Amygdala (tissue), 56 donors: Measurements from ENCODE around the gene MAT2B.
"Not testable (repeated sequence)": the region's sequence is repeated elsewhere in the genome, so short reads cannot be mapped to it uniquely, and the experiment has no call there.

Source experiments
- DNase-seq, 56 donors: peaks; one replicate each; lab custom pipeline; 2025; lab: John Stamatoyannopoulos, UW

MAT2B gene

DNA sequence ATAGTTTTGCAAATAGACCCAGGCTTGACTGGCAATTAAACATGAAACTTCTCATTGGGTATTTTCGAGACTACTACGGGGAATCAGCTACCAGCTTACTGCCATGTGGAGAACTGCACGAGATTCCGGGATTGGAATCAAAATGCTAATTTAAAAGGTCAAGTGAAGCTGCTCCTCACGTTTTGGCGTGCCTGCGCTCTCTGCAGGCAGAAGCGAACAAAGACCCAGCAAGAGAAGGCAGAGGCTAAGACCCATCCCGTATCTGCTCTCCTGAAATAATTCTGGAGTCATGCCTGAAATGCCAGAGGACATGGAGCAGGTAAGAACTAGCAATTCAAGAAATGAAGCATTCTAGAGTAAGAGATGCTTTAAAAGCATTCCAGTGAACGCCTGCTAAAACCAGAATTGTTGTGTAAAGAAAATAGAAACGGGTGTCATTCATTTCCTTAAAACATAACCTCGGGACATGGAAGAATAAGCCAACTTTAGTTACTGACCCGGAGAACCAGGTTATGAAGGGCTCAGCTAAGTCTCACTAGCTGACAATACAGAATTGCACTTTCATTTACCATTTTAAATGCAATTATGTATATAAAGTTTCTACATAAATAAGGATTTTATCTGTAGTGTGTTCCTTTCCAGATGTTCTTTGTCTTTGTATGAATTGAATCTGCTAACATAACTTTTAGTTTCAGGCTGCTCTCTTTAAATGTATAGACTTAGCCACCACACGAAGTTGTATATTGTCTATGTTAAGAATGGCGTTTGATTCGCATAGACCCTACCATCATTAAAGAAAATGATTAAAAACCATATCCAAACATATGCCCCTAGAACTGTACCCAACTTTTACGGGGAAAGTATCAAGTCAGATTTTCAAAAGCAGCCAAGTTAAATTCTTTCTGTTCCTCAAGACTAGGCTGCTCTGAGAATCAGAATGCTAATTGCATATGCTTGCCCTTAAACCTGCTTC lies 2.0 kb upstream of the MAT2B start:
- DNase-seq, result peak in 36 of 56 donors; percentile 1 to 51 (median 18)

DNA sequence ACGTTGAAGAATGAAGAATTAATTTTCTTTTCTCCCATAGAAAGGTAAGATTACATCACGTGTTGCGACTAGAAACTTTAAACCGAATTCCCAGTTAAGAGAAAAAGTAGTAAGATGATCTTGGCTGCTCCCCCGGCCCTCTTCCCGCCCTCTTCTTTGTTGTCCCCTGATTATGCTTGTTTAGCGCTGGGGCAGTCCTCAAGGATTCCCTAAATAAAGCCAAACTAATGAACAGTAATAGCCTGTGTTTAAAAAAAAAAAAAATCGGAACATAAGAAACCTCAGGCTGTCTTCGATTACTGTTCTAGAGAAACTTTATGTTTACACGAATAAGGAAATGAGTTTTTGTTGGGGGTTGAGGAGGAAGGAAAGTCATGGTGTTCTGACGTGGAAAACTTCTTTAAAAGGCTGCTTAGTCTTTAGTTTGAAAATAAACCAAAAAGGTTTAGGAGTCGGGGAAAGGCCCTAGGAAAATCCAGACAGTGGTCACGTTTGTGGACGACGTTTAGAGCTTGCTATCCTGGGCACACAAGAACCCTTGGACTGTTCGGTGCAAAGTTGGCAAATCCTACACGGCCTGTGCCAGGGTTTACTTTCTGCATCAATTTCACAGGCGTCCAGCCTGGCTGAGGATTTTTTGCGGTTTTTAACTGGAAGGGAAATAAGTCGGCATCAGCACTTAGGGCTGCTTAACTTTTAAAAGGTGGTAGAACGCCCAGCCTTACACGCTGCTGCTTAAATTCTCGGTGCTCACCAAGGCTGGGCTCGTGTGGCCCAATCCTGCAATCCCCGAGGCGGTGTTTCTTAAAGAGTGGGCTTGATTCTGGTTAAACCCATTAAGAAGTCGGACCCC lies 1.1 kb upstream of the MAT2B start:
- peak in 46 of 56 donors; percentile 1 to 66 (median 24) for DNase-seq

DNA sequence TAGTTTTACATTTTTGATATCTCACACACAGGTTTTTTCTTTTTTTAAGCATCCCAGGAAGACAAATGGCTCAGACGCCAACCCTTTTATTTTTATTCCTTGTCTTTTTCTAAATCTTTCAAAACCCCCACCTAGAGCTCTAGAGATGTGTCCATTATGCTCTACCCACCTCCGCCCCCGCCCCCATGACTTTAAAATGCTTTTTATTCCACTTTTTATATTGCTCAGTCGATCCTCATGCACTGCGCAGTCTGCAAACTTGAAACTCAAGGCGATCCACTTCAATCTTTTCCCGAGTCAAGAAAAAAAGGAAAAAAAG lies 411 bp upstream of the MAT2B start:
- DNase-seq, result no peak

DNA sequence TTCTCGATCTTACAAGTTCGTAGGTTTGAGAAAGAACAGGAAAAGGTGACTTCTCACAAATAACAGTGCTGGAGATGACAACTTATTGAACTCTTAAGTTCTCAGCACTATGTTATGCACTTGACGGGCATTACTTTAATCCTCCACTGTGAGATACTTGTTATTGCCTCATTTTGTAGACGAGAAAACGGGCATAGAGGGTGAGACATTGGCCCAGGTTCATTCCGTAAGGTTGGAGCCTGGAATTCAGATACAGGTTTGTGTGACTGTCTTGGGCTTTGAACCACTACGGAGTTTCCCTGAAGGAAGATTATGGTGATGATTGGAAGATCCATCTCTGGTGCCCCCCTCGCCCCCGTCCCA lies 657 bp downstream of the MAT2B start:
- no peak for DNase-seq

DNA sequence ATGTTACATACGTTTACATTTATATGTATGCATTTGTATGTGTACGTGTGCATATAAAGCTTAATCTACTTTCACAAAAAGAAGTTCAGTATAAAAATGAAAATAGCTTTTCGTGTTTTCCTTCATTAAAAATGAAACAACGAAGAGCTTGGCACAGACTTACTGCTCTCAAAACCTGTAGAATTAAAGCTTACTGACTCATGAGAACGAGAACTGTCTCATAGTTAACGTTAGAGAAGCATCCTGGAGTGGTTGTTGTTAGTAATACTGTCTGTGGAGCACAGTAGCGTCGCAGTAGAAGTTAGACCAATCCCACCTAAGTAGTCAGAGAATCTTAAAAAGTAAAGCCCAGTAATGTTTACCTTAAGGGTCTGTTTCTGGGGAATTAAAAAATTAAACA lies 1.3 kb downstream of the MAT2B start:
- no peak for DNase-seq

DNA sequence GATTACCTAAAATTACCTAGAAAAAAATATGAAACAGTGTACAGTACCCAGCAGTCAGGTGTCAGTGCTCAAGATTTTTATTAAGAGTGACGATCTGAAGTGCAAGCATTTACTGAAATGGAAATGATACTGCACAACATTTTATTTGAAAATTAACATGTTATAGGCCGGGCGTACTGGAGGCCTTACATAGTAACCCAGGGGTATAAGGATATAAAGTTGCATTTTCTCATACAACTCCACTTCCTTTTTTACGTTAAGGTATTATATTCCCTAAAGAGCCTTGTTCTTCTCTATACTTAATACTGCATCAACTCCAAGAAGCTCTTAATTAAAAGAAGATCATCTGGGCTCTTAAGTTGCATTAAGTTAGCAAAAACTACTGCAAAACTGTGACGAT lies 3.3 kb downstream of the MAT2B start:
- DNase-seq, result no peak

DNA sequence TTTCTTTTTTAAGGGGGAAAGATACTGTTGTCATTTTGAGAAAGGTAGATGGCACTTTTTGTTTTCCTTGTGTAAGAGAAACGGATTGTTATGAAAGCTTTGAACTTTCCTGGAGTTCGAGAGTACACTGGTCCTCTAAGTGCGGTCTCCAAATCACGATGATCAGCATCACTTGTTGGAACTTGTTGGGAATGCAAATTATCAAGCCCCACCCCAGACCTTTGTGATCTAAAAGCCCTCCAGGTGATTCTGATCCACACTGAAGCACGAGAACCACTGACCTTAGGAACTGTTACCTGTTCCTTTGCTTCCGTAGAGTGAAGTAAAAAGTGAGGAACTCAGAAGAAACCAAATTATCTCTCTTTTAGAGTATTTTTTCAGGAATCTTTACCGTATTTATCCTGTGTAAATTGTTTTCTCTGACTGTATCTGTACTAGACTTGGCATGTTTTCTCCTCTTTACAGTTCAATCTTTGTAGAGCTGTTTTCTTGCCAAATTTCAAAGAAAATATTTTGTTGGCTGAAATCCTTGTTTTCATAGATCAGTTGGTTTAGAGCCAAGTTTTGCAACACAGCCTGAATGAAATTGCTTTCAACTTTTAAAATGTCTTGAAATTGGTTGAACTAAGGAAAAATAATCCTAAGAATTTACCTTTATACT lies 4.0 kb downstream of the MAT2B start:
- DNase-seq, result no peak

DNA sequence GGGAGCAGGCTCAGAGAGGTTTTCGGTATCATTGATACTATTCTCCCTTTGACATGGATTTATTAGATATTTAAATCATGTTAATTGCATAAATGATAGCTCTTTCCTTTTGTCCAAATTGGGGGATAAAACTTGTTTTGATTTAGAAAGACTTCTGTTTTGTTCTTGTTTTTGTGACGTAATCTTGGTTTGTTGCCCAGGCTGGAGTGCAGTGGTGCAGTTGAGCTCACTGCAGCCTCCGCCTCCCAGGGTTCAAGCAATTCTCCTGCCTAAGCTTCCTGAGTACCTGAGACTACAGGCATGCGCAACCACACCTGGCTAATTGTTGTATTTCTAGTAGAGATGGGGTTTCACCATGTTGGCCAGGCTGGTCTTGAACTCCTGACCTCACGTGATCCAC lies 7.1 kb downstream of the MAT2B start:
- DNase-seq, result peak in 2 of 56 donors; percentile 9 to 18

DNA sequence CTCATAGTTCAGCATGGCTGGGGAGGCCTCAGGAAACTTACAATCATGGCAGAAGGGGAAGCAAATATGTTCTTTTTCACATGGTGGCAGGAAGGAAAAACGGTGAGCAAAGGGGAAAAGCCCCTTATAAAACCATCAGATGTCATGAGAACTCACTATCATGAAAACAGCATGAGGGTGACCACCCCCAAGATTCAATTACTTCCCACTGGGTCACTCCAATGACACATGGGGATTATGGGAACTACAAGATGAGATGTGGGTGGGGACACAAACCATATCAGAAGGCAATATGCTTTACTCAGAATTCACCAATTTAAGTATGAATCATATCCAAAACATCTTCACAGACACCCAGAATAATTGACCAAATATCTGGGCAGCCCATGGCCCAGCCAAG lies 19.7 kb downstream of the MAT2B start:
- DNase-seq, result no peak

DNA sequence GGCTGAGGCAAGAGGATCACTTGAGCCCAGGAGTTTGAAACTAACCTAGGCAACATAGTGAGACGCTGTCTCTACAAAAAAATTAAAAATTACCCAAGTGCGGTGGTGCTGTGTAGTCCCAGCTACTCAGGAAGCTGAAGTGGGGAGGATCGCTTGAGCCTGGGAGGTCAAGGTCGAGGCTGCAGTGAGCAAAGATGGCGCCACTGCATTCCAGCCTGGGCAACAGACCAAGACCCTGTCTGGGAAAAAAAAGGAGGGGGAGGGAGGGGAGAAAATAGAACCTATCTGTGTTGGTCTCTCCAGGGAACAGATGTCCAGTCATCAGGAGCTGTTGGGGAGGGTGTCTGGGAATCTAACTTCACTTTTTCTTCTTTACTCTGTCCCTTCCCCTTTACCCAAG lies 24.3 kb downstream of the MAT2B start:
- no peak for DNase-seq

DNA sequence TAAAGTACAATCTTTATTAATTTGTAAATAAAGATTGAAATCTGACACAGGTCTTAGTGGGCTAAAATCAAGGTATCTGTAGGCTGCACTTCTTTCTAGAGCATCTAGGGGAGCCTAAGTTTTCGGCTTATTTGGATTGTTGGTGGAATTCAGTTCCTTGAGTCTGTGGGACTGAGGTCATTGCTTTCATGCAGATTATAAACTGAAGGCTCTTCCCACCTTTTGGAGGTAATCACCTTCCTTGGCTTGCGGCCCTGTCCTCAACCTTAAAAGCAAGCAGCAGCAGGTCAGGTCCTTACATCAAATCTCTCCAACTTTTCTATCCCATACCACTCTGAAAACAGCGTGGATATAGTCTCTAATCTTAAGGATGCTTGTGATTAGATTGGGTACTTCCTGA lies 25.9 kb downstream of the MAT2B start:
- DNase-seq, result no peak

DNA sequence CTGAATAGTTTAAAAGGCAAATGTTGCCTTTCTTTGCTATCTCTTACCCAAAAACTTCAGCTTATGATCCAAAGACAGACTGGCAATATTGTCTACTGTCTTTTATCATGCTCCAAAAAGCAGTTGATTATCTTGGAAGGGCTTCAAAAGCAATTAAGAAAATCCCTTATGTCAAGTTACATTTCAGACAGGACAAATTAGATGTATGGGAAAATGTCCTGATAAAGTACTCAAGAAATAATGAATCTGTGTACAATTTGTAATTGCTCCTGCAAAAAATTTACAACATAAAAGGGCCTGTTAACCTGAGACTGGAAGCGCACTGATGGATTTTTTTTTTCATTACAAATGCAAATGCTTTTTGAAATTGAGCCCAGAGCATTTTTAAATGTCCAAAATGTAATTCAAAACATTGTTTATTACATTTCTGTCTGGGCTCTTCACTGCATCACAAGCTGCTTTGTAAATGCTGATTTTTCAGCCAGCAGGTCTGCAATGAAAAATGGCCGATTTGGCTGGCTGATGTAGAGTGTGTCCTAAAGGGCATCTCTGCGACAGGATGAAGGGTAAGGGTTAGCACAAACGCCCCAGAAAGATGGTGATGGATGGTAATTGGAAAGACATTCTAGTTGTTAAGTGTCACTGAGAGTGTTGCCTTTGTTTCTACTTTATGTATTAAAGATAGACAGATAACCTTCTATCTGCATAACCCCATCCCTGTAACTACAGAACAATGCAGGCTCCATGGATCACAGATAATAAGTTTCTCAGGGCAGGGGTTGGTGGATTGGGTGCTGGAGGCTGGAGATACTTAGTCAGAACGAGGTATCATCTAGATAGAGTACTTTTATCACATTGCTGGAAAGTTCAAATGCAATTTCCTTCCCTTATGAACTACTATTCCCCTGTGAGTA lies 27.0 kb downstream of the MAT2B start:
- DNase-seq, result no peak

DNA sequence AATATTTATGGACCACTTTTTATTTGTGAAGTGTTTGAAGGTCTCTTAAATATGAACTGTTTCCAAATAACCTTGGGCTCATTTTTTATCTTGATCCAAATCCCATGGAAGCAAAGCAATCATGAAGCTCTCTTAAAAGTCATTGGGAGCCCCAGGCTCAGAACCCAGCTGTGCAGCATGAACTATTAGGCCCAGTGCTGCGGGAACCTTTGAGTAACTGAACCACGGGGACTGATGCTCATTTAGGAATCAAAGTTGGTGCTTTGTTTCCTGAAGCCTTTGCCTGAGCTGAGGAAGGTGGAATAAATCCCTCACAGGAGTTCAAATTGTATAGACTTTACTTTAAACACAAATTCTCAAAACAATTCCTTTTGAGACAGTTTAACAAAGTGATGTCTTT lies 27.8 kb downstream of the MAT2B start:
- no peak for DNase-seq

DNA sequence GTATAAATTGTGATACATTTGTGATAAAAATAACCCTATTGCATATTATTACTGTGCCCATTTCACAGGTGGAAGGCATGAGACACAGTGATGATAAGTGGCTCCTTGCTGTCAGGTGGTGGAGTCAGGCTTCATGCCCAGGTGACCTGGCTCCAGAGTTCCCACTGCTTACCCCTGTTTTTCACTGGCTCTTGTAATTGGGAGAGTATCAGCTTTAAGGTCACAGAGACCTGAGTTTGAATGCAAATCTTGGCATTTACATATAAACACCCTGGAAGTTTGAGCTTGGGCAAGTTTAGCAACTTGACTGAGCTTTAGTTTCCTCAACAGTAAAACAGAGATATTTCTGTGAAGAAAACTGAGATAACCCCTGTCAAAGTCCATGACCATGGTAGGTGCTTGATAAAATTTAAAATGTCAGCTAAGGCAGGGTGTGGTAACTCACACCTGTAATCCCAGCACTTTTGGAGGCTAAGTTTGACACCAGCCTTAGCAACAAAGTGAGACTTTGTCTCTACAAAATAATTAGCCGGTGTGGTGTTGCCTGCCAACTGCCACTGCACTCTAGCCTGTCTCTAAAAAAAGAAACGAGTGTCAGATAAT lies 29.2 kb downstream of the MAT2B start:
- DNase-seq, result no peak

DNA sequence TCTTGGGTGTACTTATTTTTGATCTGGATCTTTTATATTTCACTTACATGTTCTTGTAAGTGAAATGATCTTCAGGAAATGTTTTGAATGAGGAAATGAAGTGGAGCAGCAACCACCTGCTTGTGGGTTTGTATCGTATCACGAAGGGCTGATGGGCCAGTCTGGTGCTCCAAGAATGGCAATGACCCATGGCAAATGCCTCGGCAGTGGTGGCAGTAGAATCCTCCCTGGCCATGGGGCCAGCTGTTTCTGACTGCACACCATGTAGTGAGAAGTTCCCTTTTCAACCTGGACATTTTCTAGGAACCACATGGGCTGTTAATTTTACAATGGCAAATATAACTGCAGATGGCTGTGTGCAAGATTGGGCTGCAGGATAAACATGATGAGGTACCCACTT lies 29.9 kb downstream of the MAT2B start:
- no peak for DNase-seq

DNA sequence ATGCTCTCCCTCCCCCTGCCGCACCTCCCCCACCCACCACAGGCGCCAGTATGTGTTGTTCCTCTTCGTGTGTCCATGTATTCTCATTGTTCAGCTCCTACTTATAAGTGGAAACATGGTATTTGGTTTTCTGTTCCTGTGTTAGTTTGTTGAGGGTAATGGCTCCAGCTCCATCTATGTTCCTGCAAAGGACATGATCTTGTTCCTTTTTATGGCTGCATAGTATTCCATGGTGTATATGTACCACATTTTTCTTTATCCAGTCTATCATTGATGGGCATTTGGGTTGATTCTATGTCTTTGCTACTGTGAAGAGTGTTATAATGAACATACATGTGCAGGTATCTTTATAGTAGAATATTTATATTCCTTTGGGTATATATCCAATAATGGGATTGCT lies 31.0 kb downstream of the MAT2B start:
- DNase-seq, result not testable (repeated sequence)

DNA sequence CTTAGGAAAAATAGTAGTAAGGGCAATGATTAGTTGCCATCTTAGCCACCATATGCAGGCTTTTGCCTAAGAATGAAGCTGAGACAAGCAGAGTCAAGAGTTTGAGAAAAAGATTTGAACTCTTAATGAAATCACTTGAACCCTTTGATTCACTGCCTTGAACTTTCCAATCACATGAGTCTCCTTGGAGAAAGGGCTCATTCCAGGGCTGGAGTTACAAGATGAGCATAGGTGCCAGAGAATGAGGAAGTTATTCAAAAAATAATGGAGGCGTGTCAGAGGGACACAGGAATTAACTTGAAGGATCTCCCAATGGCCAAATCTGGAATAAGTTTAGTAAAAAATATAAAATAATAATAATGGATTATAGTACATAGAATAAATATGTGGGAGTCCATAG lies 35.3 kb downstream of the MAT2B start:
- no peak for DNase-seq

DNA sequence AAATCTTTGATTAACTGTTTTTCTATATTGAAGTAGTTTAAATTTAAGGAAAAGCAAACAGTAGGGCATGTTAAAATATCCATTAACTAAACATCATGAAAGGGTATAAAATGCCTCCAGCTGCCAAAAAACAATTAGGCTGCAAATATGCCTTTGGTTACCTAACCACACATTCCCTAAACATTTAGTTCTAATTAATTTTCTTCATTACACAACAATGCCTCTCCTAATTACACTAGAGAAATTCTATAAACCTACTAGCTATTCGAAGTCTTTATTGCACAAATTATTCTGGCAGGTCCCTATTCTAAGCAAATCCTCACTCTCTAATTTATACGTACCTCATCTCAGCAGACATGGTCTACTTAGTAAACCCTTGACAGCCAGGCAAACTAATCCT lies 37.4 kb downstream of the MAT2B start:
- no peak for DNase-seq

DNA sequence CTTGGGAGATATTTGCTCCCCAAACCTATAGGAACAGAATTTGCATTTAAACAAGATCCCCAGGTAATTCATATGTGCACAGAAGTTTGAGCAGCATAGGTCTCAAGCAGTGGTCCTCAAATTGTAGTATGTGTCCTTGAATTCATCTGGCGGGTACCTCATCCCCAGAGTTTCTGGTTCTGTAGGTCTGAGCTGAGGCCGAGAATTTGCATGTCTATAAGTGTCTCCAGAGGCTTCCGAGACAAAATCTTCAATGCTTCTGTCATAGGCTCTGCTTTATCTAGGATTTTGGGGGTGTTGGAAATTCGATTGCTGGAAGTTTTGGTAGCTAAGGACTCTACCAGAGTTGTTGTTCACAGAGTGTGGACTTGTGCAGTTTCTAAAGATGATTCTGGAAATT lies 38.6 kb downstream of the MAT2B start:
- DNase-seq, result no peak

DNA sequence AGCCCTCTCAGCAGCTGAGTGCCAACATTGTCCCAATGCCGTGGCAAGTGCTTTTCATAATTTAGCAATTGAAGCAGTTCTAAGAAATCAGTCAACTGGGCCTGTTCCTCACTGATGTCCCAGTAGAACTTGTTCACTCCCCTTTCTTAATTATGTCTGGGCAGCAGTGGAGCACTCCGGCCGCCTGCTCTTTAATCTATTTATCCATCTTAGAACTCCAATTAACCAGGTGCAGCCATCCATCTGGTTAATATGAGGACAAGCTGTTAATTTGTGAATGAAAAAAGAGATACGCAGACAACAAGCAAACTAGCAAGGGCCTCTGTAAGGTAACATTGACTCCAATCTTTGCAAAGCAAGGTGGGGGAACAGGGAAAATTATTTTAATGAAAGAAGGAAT lies 39.4 kb downstream of the MAT2B start:
- DNase-seq, result no peak
